ENCODE results near the gene NGDN. TPM values are rescaled to one million over a fixed set of nuclear protein-coding genes. Genes with fewer than 3 reads are reported as not detected.

NGDN gene
- total and polyA plus RNA-seq, 2 of the 8 experiments (the other 6 are each of a cell fraction or from before 2014, with no cell fraction given): 39.8 to 48.8 TPM

DNA sequence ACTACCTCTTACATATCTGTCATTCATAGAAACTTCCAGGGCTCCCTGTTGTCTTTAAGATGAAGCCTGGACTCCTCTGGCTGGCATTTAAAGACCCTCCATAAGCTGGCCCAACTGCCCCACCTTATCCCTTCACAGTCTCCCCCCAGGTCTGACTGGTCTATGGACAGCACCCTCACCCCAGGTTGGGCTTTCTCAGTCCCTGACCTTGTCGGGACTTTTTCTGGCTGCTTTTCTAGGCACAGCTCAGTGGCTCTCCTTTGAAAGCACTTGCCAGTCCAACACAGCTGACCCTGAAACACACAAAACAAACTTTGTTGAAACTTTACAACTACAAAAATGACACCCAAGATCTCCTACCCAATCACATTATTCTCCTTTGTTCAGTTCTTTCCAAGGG lies 20.2 kb upstream of the NGDN start (continued):
- TF ChIP-seq NANOG (IDR thresholded peaks at IDR 0.05; ENCODE audit: insufficient read depth, low read depth, low read length, poor library complexity, severe bottlenecking): no peak
